GM21737 (cell line): ENCODE results near the gene RUNX1.

Experiments used
- ATAC-seq: cut with Tn5 transposase; IDR thresholded peaks from one replicate; pipeline ENCODE4 v1.9.1; 2021; ENCODE audit warnings: mild to moderate bottlenecking, moderate library complexity; ENCODE audit not compliant: unreplicated experiment

The RUNX1 gene

GRCh38 chr21:34836933-34837505 is 212.1 kb downstream of the RUNX1 start:
- ATAC-seq, result no peak

- no peak for ATAC-seq
These were observed 212.8 kb downstream of the RUNX1 start for GRCh38 chr21:34836103-34836932.

- ATAC-seq, result no peak
These were observed 213.6 kb downstream of the RUNX1 start for GRCh38 chr21:34835526-34835925.

- no peak for ATAC-seq
These were observed 214.1 kb downstream of the RUNX1 start for GRCh38 chr21:34834852-34835501.

GRCh38 chr21:34834290-34834689 is 214.8 kb downstream of the RUNX1 start:
- no peak for ATAC-seq

GRCh38 chr21:34833465-34833864 is 215.6 kb downstream of the RUNX1 start:
- no peak for ATAC-seq

GRCh38 chr21:34830386-34831170 is 218.5 kb downstream of the RUNX1 start:
- ATAC-seq, result no peak

- ATAC-seq, result no peak
These were observed 221.5 kb downstream of the RUNX1 start for GRCh38 chr21:34827445-34828235.

GRCh38 chr21:34826836-34827235 is 222.3 kb downstream of the RUNX1 start:
- ATAC-seq, result no peak

- no peak for ATAC-seq
These were observed 223.1 kb downstream of the RUNX1 start for GRCh38 chr21:34825948-34826548.

- no peak for ATAC-seq
These were observed 224.0 kb downstream of the RUNX1 start for GRCh38 chr21:34825101-34825500.

GRCh38 chr21:34824314-34824713 is 224.8 kb downstream of the RUNX1 start:
- no peak for ATAC-seq

GRCh38 chr21:34822942-34823341 is 226.2 kb downstream of the RUNX1 start:
- ATAC-seq, result no peak

- no peak for ATAC-seq
These were observed 226.9 kb downstream of the RUNX1 start for GRCh38 chr21:34822168-34822567.

- ATAC-seq, result no peak
These were observed 227.4 kb downstream of the RUNX1 start for GRCh38 chr21:34821717-34822116.

GRCh38 chr21:34820051-34820450 is 229.1 kb downstream of the RUNX1 start:
- ATAC-seq, result no peak

- ATAC-seq, result no peak
These were observed 229.6 kb downstream of the RUNX1 start for GRCh38 chr21:34819357-34819999.

GRCh38 chr21:34818662-34819158 is 230.4 kb downstream of the RUNX1 start:
- no peak for ATAC-seq
